ENCODE results near the gene ZNF451.

GRCh38 chr6:57135885-57136284 is 45.9 kb downstream of the ZNF451 start:
- TF ChIP-seq EZH2phosphoT487 (conservative IDR thresholded peaks at IDR 0.05; ENCODE audit: low read length) (no peak), CTCF (IDR thresholded peaks at IDR 0.05; ENCODE audit: insufficient read depth, low read length, poor library complexity, severe bottlenecking) (no peak)

Measured in SU-DHL-6 (cell line).